Measurements from ENCODE around the gene NINL. TPM values are rescaled to one million over a fixed set of nuclear protein-coding genes. Genes with fewer than 3 reads are reported as not detected.
"Not testable (repeated sequence)": the region's sequence is repeated elsewhere in the genome, so short reads cannot be mapped to it uniquely, and the experiment has no call there.

Gene NINL
- total RNA-seq, 1 donor from 2014 or later, result 5.0 TPM

GRCh38 chr20:25592135-25592852, 7.0 kb upstream of the NINL start:
- no peak for DNase-seq (ENCODE audit: low spot score)

- not testable (repeated sequence) for DNase-seq (ENCODE audit: low spot score)
Measured at GRCh38 chr20:25590778-25591177, 5.4 kb upstream of the NINL start.

- no peak for DNase-seq (ENCODE audit: low spot score)
Measured at GRCh38 chr20:25588491-25588890, 3.2 kb upstream of the NINL start.

- DNase-seq (ENCODE audit: low spot score), result no peak
Measured at GRCh38 chr20:25587536-25587935, 2.2 kb upstream of the NINL start.

- no peak for DNase-seq (ENCODE audit: low spot score)
Measured at GRCh38 chr20:25586877-25587276, 1.5 kb upstream of the NINL start.

GRCh38 chr20:25583607-25584006, 1.7 kb downstream of the NINL start:
- not testable (repeated sequence) for DNase-seq (ENCODE audit: low spot score)

- DNase-seq (ENCODE audit: low spot score), result peak; percentile 65
Measured at GRCh38 chr20:25580711-25581110, 4.6 kb downstream of the NINL start.

GRCh38 chr20:25579081-25579770, 6.1 kb downstream of the NINL start:
- DNase-seq (ENCODE audit: low spot score), result peak; percentile 51

- peak; percentile 87 for DNase-seq (ENCODE audit: low spot score)
Measured at GRCh38 chr20:25576783-25577530, 8.4 kb downstream of the NINL start.

GRCh38 chr20:25574411-25574810, 10.9 kb downstream of the NINL start:
- DNase-seq (ENCODE audit: low spot score), result peak; percentile 24

- peak; percentile 1 for DNase-seq (ENCODE audit: low spot score)
Measured at GRCh38 chr20:25573288-25574251, 11.8 kb downstream of the NINL start.

- DNase-seq (ENCODE audit: low spot score), result no peak
Measured at GRCh38 chr20:25571817-25572216, 13.5 kb downstream of the NINL start.

- DNase-seq (ENCODE audit: low spot score), result peak; percentile 53
Measured at GRCh38 chr20:25571240-25571639, 14.1 kb downstream of the NINL start.

GRCh38 chr20:25570148-25570530, 15.2 kb downstream of the NINL start:
- DNase-seq (ENCODE audit: low spot score), result no peak

GRCh38 chr20:25567286-25567685, 18.0 kb downstream of the NINL start:
- no peak for DNase-seq (ENCODE audit: low spot score)

GRCh38 chr20:25566821-25567220, 18.5 kb downstream of the NINL start:
- DNase-seq (ENCODE audit: low spot score), result no peak

GRCh38 chr20:25565578-25566157, 19.7 kb downstream of the NINL start:
- no peak for DNase-seq (ENCODE audit: low spot score)

- no peak for DNase-seq (ENCODE audit: low spot score)
Measured at GRCh38 chr20:25563876-25564275, 21.5 kb downstream of the NINL start.

GRCh38 chr20:25563362-25563761, 22.0 kb downstream of the NINL start:
- no peak for DNase-seq (ENCODE audit: low spot score)

GRCh38 chr20:25561771-25562170, 23.6 kb downstream of the NINL start:
- DNase-seq (ENCODE audit: low spot score), result not testable (repeated sequence)

Measured in mesenteric fat pad (tissue), 1 donor.